GM21528 (cell line): Measurements from ENCODE around the gene DPF3.

Source experiments
- ATAC-seq: cut with Tn5 transposase; IDR thresholded peaks from one replicate; pipeline ENCODE4 v1.9.1; 2021; ENCODE audit warnings: mild to moderate bottlenecking, moderate library complexity; ENCODE audit not compliant: unreplicated experiment, low FRiP score

The DPF3 gene

DNA sequence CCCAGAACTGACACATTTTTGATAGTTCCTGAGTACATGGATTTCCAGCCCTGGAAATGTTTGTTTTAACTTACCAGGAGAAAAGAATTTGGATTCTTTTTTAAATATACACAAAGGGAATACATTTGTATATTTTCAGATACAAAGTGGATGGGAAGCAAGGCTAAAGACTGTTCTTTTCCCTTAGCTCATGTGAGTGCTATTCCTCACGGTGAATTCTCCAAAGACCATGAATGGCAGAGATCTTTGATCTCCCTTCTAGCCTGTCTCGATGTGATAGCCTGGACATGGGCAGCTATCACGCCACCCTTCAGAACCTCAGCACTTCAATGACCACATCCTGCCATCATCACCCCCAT lies 91.3 kb downstream of the DPF3 start:
- ATAC-seq: no peak

DNA sequence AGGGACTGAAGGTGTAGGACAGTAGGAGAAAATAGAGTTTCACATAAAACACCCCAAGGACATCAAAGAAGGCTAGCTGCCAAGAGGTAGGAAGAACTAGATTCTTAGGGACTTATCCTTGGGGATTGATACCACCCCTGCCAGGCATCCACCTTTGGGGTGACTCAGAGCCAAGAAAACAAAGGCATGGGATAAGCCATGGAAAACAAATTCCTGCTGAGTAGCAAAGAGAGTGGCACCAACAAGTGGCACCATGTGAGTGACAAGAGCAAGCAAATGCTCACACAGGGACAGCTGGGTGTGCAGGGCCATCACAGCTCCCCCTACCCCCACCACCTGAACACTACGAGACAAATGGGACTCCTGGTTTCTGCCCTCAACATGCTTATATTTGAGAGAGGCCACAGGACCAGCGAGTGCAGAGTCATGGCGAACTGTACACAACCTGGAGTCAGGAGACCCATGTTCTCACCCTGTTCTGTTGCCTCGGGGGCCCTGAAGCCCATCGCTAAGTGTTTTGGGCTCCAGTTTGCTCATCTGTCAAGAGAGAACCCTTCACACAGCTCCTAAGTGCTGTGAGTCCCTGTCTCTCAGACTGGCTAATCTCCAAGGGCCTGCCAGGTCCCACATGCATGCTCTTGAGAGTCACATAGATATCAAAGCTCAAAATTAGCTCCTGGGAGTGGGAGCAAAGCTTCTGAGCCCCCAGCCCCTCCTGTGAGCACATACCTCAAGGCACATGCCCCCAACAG lies 91.9 kb downstream of the DPF3 start:
- no peak for ATAC-seq

DNA sequence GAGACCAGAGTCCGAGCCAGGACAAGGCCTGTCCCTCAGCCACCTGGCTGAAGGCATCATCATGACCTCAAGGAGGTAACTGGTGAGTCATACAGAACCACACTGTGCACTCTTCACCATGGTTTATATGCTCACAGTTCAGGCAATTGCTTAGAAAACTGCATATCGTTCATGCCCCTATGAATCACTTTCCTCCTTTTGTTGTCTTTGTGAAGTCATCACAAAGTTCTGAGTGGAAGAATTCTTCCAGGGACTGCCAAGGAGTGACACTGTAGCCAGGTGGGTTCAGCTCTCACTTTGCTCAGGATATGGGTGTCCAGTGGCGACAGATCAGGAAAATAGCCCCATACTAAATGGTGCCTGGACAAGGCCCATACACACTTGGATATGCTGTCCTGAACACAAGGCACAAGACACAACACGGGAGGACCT lies 92.5 kb downstream of the DPF3 start:
- no peak for ATAC-seq

DNA sequence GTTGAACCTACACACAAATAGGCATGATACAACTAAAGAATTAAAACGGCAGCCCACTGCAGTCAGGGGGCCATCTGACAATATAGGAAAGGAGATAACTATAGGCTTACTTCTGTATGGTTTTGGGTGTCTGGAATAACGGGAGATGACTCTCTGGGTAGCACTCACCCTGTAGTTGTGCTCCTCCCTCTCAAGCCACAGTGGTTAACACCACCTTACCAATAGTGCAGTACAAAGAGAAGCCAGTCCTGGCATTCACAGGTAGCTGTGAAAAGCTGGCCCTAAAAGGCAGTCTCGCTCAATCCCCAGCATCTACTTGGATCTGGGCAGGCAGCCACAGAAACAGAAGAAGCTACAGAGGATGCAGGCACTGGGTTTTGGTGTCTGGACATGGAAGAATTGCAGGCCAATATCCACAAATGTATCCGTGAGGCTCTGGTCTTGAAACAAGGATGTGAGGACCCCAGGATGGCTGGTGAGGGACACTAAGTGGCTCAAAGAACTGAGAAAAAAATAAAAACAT lies 93.0 kb downstream of the DPF3 start:
- no peak for ATAC-seq

DNA sequence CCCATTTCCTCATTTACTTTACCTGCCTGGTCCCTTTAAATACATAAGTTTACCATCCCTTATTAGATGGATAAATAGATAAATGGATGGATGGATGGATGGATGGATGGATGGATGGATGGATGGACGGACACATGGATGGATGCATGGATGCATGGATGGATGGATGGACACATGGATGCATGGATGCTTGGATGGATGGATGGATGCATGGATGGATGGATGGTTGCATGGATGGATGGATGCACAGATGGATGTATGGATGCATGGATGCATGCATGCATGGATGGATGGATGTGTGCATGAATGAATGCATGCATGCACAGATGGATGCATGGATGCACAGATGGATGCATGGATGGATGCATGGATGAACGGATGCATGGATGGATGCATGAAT lies 93.6 kb downstream of the DPF3 start:
- no peak for ATAC-seq

DNA sequence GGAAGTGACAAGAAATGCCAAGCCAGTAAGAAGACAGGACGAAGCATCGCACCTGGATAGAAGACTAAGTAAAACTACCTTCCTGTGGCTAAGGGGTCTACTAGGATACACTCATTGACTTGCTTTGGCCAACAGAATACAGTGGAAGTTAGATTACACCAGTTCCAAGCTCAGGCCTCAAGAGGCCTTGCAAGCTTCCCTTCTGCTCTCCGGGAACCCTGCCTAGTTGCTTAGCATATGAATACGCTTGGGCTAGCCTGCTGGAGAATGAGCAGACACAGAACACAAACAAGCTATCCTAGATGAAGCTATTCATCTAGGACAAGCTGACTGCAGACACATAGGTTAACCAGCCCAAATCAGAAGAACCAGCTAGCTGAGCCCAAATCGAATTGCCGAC lies 97.0 kb downstream of the DPF3 start:
- ATAC-seq: no peak

DNA sequence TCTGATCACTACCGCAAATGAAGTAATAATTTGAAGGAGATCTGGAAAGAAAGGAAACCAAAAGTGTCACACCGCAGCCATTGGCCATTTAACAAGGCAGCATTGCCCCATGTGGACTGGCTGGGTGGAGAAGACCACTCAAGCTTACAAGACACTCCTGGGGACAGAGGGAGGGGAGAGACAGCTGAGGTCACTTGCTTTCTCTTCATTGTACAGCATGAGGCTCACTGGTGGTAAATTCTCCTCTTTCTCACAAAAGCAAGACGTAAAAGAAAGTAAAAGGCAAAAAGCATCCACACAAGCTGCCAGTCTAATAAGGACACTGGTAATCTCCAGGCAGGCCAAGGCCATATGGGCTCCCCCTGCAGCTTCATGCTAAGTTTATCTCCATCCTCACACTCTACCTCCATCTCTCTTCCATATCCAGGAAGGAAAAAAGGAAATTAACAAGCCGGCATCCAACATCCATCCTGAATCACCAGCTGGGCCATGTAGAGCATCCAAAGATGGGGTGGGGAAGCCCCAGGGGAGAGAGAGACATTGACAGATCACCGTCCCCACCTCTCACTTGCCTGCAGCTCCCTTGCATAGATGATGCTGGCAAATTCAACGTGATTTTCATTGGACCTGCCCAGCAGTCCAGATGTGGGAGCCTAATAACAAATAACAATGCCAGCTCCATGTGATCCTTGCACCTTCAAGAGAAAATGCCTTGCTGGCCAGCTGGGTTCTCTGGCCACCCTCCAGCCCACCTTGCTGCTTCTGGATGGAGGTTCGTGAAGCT lies 100.6 kb downstream of the DPF3 start:
- no peak for ATAC-seq

DNA sequence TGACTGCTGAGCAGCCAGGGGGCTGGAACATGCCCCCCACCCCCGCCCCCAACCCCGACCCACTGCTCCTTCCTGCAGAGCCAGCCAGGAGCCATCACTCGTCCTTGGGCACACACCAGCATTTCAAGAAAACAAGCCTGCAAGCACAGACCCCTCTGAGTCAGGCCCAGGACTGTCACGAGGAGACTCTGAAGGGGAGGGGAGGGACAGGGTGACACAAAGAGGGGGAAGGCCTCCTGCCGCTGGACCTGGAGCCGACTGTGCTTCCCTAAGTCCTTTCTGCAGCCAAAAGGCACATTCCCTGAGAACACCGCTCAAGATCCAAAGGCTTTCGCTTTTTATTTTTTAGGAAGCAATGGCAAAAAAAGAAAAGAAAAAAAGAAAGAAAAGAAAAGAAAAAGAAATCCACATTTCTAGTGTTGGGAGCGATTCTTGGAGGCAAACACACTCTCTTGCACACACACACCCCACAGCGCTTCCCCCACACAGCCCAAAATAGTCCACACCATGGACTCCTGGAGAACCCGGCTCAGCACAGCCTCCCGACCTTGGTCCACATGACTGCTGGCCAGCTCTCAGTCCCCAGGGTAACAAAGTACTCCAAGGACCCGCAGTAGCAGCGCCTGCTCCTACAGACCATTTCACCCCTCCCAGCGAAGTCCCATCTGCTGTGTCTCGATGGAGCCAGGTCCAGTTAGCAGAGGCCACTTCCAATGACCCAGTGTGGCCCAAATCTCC lies 101.7 kb downstream of the DPF3 start:
- ATAC-seq: no peak

DNA sequence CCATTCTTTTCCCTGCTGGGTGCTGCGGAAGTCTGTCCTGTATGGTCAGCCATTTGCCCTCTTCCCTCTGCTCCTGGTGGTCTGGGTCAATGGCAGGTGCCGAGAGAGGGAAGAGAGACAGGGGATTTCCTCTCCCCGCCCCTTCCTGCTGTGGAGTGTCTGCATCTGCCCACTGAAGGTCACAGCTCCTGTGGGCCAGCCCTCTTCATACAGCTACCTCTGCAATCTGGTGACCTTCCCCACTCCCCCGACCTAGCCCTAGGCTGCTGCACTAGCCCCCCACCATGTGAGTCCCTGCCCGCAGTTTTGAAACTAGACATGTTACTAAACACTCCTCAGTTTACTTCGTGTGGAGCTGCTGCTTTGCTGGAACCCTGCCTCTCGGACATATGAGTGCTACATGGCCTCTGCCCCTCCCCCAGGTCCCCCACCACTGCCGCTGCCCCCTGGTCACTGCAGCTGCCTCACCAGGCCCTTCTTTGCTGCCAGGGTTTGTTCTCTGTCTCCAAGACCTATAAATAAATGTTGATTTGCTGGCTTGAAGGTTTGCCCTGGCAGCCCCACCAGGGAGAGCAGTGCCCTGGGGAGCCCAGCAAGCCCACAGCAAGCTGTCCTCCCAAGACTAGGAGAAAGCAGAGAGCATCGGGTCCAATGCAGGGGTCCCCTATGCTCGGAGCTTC lies 102.9 kb downstream of the DPF3 start:
- ATAC-seq: no peak

DNA sequence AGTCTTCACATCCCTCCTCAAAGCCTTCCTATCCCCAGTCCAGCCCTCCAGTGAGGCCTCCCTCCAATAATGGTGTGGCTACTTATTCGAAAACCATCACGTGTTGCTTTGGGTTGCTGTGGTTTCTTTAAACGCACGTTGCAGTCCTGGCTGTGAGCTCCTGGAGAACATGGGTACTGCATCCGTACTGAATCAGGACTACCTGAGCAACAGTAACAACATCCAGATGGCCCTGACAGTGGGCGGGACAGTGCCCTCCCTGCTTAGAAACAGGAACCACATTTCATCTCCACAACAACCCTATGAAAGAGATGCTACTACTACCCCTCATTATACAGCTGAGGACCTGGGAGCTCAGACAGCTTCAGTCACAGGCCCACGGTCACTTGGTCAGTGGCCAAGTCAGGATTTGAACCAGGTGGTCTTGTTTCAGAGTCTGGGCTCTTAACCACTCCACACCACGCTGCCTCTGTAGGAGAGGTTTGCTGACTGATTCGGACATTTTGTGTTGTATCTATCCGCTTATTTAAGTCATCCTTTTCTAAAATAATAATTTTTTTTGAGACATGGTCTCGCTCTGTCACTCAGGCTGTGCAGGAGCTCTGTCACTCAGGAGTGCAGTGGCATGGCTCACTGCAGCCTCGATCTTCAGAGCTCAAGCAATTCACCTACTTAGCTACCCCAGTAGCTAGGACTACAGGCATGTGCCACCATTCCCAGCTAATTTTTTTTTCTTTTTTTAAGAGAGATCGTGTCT lies 104.8 kb downstream of the DPF3 start:
- ATAC-seq: no peak

DNA sequence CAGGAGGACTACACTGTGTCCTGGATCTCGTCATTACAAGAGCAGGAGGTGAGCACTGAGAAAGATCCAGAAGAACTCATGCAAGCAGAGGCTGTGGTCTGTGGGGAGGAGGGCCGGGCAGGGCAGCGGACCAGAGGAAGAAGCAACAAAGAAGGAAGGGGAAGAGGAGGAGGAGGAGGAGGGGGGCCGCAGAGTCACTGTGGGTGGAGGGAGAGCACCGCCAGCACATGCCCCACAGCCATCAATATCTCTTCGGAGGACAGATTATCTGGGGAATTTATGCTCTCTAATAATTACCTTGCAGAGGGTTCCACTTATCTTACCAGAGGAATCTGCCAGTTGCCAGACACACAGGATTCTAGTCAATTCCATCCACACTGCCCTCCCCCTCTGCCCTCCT lies 105.6 kb downstream of the DPF3 start:
- ATAC-seq: no peak

DNA sequence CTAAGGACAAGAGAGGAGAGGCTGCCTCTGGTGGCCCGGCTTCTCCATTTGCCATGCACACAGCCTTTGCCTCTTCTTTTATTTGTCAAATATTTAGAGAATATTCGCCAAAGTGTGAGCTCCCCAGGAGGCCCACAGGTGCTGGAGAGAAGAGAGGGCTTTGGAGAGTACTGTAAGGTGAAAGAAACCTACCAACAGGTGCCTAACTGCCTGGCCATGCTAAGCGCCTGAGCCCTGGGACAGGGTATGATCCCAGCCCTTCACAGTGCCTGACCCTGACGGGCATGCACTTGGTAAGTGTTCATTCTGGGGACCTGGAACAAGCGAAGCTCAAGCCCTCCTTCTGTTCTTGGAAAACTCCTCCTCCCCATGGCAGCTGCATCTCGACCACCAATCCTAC lies 106.1 kb downstream of the DPF3 start:
- ATAC-seq: no peak

DNA sequence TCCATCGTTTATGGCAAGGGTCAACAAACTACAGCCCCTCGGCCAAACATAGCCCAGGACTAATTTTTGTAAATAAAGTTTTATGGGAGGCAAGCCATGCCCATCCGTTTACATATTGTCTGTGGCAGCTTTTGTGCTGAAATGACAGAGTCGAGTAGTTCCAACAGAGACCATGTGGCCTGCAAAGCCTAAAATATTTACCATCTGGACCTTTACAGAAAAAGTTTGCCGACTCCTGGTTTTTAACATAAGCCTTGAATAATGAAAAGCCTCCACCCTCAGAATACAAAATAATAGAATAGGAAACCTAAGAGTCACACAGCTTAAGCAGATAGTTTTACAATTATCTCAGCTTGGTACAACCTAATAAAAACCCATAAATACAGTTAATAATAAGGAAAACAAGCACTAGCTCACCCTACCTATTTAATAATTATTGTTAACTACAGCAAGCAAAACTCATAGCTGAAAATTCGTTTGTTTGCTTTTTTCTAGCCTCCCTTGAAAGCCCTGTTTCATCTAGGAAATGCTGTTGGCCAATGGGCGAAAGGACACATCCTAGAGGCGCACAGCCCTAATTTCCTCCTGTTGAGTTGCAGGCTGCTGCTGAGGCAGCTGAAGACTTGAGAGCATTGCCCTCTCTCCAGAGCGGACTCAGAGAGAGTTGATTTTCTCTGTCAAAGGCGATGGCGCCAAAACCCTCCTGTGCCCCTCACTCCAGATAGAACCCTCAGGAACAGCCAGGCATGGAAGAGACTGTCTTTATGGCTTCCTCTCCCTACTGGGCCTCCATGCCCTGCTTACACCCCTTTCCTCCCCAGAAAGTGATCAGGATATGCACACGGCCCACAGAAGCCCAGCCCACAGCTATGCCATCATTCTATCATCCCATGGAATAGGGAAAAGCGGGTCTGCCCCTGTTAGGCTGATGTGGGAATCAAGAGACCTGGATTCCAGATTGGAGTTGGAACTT lies 107.2 kb downstream of the DPF3 start:
- no peak for ATAC-seq

DNA sequence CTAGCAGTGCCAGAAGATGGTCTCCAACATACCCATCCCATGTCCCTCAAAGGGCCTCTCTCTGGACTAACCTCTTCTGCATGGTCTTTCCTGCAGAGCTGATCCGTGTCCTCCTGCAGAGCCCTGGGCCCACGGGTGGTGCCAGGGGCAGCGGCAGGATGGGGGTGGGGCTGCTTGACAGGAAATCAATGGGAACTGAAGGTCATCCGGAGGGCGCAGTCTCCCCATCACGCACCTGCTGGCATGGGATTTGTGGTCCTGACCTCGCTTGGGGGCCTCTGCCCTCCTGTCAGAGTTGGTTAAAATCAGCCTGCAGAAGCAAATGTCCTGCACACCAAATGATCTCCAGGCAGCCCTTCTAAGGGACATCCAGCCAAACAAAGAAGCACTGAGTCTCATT lies 110.2 kb downstream of the DPF3 start:
- ATAC-seq: no peak

DNA sequence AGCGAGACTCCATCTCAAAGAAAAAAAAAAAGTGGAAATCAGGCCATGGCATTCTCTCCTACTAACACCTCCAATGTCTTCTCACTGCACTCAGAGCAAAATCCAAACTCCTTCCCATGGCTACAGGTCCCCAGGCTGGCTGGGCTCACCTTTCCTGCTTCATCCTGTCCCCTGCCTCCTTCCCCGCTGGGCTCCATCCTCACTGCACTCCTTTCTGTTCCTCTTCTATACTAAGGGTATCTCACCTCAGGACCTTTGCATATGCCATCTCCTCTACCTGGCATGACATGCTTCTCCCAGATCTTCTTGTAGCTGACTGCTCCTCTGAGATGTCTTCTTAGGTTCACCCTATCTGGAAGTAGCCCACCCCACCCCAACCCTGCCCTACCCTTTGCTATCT lies 111.1 kb downstream of the DPF3 start:
- ATAC-seq: no peak

DNA sequence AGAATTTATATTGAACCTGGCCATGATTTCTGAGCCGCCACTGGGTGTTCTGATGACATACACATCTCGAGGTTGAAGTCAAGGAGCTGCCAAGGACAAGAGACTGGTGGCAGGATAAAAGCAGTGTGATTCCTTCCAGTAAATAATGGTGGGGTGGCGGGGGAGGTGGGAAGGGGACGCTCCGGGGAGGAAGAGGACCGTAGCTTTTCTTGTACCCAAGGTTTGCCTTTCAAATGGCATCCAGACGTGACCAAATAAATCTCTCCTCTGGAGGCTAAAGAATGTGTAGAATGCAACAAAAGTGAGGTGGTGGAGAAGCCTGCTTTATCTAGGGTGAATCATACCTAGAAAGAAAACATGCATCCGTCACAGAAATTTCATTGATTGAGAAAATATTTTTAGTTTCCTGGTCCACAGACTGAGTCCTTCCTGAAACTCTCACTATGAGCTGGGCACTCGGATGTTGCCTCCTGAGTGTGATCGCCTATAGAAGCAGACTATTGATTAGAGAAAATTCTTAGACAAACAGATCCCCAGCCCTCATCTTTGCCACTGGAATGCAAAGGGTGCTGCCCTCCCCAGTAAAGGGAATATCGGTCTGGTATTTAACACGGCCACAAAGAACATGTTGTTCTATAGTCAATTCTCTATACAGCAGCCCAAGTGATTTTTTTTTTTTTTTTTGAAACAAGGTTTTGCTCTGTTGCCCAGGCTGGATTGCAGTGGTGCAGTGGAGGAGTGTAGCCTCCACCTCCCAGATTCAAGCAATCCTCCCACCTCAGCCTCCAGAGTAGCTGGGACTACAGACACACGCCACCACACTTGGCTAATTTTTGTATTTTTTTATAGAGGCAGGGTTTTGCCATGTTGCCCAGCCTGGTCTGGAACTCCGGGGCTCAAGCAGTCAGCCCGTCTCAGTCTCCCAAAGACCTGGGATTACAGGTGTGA lies 112.1 kb downstream of the DPF3 start:
- ATAC-seq: no peak

DNA sequence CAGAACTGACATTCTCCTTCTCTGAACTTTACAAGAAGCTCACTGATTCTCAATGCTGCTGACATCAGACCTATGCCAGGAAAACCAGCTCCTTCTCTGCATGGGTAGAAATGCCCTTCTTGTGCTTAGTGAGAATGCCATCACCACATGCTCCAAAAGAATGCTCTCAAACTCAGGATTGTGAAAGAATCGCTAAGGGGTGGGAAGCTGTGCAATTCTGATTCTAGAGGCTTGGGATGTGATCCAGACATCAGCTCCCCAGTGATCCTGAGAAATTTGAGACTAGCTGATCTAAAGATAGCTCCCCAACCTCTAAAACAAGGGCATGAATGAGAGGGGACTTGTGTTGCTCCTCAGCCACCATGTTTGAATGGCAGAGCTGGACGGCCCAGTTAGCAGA lies 113.2 kb downstream of the DPF3 start:
- no peak for ATAC-seq

DNA sequence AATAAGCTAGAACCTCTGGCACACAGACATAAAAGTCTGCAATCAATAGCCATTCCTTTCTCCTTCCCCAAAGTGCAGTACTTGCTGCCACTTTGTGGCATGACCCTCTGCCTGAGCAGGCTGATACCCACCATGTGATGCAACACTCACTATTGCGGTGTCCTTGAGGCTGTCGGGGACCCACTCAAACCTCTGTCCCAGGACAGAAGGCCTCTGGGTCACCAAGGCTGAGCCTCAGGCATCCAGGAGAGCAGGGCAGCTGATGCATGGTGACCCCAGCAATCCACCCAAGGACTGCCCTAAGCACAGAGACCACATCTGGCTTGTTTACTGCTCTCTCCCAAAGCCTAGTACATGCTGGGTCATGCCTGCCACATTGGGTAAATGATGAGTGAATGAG lies 114.2 kb downstream of the DPF3 start:
- ATAC-seq: no peak
